ENCODE data around the gene HLCS.

- TF ChIP-seq CTCF (conservative IDR thresholded peaks at IDR 0.05 in 1 of 2, IDR thresholded peaks at IDR 0.05 in 1 of 2; ENCODE audit: low read depth in 1 of 2, low read length in 2 of 2) (no peak), EZH2 (IDR thresholded peaks at IDR 0.05; ENCODE audit: low read length, missing control alignments) (no peak)
These were observed 9.9 kb upstream of the HLCS start for GRCh38 chr21:36976228-36976861.
